Middle frontal gyrus (tissue), 1 donor: ENCODE measurements around the gene GPR37.

Source experiments
- DNase-seq: peaks from one replicate; pipeline ENCODE4 v3.0.0-alpha.2; 2015; ENCODE audit warnings: low spot score; ENCODE audit errors: extremely low spot score

Gene GPR37

DNA sequence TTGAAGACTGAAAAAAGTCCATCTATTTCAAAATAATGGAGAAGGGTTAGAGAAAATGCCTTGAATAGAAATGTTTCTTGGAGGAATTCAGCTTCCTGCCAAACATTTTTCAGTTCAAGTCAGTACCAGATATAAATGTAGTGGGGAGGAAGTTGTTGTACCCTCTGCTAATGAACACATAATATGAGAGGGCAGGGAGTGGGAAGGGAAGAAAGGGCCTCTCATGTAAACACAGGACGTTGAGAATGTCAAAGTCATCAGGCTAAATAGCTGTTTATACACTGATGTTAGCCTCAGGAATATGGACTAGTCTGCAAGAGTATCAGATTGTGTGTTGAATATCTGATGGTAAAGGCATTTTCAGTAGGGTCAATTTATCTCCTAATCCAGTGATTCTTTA is 37.0 kb downstream of the GPR37 start:
- DNase-seq = no peak

DNA sequence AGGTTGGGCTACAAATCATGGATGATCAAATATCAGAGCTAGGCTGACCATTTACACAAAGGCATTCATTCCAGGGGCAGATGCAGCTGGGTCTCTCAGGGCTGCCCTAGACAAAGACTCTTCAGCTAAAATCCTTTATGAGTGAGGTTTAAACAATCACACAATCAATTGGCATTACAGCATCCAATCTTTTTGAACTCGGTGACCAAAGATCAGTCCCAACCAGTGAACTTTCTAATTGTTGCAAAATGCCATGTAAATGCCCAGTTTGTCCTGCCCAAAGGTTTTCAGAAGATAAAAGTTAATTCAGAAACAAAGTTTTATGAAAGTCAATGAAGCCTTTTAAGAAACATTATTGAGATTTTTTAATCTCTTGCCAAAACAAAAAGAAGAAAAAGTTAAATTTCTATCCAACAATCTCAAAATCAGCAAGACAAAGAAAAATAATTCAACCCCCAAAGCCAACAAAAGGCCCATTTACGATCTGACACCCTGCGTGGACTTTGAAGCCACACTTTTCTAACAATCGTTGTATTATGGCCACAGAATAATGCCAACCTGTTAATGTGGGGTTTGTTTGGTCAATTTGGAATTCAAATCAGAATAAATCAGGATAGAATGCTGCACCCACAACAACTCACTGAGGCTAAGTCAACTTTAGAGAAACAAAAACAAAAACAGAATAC is 40.9 kb downstream of the GPR37 start:
- DNase-seq = peak; percentile 49

DNA sequence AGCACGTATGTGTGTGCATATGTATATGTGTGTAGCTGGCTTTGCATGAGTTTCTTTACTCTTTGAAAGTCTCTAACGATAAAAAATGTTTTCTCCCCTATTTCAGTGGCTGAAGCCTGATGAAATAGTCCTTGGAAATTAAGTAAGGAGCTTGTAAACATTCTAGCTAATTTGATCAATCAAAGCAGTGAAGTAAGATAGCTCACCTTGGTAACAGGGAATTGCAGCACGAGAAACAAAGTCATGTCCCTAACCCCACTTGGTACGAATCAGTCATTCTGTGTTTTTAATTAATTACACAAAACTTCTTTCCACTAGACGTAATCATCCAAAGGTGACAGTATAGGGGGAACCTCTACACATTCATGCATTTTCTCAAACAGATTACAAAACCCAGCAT is 41.5 kb downstream of the GPR37 start:
- no peak for DNase-seq

DNA sequence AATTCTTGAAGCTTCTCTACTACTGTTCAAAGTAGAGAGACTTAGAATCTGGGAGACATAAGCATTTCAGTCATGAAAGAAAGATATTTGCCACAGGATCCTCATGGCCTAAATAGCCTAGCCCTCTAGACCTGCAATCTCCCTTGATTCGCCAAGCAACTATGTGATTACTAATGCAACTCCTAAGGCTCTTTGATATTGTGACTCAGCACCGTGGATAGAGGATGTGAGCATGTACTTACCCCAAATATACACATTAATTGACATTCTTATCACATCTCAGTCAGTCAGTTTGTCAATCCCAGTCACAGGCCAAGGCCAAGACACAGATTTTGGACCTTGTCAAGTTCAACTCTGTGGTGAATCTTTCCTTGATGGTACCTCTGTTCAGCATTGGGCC is 42.6 kb downstream of the GPR37 start:
- DNase-seq = no peak

DNA sequence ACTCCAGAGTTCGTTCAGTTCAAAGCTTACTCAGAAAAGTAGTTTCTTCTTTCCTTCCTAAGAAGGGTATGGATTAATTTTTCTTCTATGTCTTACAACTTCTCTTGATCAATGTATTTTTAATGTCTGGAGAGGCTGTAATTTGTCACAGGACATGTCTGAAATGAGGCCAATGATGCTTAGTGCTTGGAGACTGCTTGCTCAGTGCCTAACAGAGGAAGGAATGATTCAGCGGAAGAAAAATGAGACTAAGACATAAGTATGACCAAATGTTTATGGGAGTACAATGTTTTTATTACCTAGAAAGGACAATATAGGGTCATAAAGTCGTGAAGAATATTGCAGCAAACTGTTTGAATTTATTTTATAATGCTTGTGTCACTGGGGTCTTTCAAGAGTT is 43.3 kb downstream of the GPR37 start:
- no peak for DNase-seq

GRCh38 chr7:124720195-124720594 is 45.4 kb downstream of the GPR37 start:
- no peak for DNase-seq

GRCh38 chr7:124718032-124718766 is 47.4 kb downstream of the GPR37 start:
- no peak for DNase-seq

DNA sequence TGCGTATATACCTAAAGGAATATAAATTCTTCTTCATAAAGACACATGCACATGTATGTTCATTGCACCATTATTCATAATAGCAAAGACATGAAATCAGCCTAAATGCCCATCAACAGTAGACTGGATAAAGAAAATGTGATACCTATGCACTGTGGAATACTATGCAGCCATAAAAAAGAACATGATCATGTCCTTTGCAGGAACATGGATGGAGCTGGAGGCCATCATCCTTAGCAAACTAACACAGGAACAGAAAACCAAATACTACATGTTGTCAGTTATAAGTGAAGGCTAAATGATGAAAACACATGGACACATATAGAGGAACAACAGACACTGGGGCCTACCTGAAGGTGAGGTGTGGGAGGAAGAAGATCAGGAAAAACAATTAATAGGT is 48.7 kb downstream of the GPR37 start:
- no peak for DNase-seq

GRCh38 chr7:124713086-124713485 is 52.5 kb downstream of the GPR37 start:
- no peak for DNase-seq

DNA sequence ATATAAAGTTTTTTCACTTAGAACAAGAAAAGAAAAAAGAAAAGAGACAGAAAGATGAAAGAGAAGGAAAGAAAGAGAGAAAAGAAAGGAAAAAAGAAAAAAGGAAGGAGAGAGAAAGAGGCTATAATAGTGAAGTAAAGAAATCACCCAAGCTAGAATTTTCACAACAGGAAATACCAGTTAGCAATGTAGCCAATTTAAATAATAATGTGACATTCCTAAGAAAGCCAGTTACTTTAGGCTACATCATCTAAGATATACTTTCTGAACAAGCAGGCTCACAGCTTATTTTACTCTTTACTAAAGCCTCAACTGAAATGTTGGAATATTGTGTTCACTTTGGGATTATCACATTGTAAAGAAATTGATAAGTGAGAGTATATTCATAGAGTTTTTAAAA is 53.6 kb downstream of the GPR37 start:
- DNase-seq = no peak

GRCh38 chr7:124702385-124702784 is 63.2 kb downstream of the GPR37 start:
- no peak for DNase-seq

GRCh38 chr7:124701955-124702354 is 63.6 kb downstream of the GPR37 start:
- peak; percentile 34 for DNase-seq

GRCh38 chr7:124700655-124701054 is 64.9 kb downstream of the GPR37 start:
- no peak for DNase-seq

DNA sequence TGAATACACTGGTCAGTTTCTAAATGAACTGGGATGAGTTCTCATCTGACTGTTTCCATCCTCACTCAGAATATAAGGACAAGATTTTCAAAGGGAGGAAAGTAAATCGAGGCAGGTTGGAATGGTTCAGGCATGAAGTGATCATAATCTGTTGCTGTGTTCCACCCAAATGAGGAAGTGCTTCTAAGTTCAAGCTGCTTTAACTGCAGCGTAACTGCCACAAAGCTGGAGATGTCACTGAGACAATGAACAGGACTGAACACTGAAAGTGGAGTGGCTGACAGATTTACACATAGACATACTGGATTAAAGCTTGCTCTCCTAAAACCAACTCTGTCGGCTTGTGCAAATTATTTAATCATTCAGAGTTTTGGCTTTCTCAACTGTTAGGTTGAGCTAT is 66.6 kb downstream of the GPR37 start:
- DNase-seq = no peak

GRCh38 chr7:124697746-124698145 is 67.8 kb downstream of the GPR37 start:
- no peak for DNase-seq
